Measurements from ENCODE around the gene MAOA.
"Not testable (repeated sequence)": the region's sequence is repeated elsewhere in the genome, so short reads cannot be mapped to it uniquely, and the experiment has no call there.

The MAOA gene

DNA sequence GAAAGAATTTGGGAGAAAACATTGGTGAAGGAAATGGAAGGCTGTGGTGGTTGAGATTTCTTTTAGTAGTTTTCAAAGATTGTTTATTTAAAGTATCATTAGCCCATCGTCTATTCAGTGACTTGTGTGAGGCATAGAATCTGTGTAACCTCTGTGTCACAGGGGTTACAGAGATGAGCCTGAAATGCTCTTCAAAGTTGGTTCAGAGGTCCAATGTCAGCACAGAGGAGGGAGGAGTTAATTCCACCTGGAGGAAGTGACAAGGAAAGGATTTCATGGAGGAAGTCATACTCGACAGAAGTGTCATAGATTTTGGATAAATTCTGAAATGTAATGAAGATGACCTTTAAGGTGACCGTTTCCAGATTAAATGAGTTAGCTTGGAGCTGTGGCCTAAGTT lies 8.2 kb downstream of the MAOA start:
- no peak for FAIRE-seq

DNA sequence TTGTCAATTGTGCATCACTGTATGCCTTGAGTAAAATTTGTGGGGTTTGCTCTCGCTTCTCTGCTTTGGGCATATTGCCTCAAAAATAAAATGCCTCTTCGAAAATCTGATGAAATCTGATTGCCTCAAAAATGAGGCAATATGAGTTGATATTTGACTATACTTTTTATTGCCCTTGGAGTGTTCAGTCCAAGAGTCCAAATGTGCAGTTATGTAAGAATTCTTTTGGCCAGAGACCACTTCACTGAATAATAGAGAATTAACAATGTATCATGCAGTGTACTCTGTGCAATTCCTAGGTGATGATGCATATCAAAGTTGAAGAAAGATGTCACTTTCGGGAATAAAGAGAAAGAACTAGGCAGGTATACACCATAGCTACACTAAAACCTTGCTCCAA lies 8.6 kb downstream of the MAOA start:
- no peak for FAIRE-seq

DNA sequence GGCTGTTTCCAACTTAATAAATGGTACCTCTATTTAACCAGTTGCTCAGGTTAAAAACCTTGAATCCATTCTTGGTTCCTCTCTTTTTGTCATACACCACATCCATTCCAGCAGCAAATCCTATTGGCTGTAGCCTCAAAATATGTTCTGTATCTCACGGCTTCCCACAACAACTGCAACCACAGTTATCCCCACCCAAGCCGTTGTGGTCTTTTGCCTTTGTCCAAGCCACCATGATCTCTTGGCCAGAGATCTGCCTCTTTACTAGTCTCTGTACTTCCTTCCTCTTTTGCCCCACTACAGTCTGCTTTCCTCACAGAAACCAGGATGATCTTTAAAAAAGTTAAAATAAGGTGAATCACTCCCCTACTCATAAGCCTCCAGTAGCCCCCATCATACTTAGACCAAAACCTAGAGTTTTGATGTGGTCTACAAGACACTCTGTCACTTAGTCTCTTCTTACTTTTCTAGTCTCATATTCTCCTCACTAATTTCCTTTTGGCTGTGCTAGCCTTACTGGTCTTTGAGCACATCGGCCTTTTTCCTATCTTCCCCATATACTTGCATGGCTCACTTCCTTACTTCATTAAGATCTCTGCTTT lies 10.3 kb downstream of the MAOA start:
- no peak for FAIRE-seq

DNA sequence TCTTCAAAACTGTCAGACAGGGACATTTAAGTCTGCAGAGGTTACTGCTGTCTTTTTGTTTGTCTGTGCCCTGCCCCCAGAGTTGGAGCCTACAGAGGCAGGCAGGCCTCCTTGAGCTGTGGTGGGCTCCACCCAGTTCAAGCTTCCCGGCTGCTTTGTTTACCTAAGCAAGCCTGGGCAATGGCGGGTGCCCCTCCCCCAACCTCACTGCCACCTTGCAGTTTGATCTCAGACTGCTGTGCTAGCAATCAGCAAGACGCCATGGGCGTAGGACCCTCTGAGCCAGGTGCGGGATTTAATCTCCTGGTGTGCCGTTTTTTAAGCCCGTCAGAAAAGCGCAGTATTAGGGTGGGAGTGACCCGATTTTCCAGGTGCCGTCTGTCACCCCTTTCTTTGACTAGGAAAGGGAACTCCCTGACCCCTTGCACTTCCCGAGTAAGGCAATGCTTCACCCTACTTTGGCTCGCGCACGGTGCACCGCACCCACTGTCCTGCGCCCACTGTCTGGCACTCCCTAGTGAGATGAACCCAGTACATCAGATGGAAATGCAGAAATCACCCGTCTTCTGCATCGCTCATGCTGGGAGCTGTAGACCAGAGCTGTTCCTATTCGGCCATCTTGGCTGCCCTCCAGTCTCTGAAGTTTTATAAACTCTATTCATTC lies 20.0 kb downstream of the MAOA start:
- FAIRE-seq = not testable (repeated sequence)

DNA sequence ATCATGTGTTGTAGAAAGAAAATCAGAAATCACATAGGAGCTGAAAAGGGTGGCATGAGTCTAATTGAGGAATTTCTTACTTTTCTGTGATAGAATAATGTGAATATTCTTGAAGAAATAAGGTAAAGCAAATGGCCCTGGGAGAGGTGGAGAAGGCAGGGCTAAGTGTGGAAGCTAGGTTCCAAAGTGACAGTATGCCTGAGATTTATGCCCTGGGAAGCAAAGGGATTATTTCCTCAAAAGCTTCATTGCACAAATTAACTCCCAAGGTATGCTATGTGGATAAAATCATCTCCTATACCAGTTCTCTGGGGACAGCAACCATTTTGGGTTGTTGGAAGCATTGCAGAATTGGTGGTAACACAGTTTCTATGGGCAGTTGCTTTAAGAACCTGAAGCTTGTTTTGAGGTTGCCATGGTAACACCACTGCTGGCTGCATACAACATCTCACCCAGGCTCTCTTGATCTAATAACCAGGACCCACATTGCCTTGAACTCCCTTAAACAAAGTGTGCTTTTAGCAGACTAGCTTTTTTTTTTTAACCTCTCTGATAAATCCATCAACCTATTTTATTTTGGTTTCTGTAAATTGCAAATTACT lies 21.0 kb downstream of the MAOA start:
- no peak for FAIRE-seq

DNA sequence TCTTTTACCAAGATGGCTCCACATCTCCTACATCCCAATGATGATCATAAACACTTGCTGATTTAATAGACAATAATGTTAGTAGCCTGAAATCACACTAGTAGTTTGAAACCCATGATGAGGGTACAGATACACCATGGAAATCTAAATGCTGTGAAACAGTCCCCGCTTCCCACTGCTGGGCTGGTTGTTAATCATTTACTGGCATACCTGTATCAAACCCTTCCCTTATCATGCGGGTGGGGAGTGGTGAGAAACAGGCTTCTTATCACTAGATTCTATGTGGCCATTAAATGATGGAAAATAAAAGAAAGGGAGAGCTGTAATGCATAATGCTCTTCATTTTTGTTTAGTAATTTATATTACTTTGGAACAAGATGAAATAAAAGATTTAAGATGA lies 21.9 kb downstream of the MAOA start:
- no peak for FAIRE-seq

DNA sequence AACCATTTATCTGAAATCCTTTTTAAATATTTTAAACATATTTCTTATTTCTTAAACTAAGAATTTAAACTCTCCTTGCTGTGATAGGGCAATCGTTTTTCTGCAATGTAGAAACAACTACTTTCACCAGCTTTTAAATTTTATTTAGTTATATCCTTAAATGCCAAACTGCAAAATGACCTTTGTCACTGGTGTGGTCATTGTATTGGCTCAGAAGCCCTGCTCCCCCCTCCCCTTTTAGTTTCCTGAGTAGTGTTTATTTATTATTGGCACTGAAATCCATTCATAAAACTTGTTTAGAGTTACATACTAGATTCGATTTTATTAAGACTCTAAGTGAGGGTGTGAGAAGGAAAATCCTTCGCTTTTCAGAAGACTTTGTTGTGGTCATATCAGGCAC lies 23.0 kb downstream of the MAOA start:
- FAIRE-seq = no peak

DNA sequence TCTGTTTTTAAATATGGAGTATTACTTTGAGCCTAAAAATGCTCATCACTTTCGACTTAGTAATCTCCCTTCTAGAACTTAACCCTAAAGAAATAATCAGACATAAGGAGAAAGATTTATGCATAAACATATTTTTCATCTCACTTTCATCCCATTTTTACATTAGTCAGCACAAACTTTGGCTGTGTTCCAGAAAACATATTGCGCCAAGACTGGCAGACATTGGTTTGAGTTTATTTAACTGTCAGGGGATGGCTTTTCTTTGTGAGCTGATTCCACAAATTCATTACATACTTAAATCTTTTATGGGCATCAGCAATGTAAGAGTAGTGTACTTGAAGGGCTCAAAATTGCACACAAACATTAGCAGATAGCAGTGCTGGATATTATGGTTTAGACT lies 23.7 kb downstream of the MAOA start:
- no peak for FAIRE-seq

DNA sequence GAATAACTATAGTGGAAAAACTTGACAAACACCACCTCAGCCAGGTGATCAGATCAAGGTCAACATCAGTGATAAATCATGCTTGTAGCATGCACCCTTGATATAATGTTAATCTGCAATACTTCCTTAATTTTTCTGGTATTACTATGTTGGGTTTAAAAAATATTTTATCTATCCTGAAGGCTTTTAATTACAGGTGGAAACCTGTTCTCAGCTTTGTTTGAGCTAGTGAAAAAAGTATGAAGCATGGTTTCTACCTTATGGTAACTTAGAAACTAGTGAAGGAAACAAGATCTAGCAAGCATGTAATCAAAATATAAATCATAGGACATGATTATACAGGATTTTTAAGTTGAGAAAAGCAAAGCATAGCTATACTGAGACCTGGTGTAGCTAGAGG lies 26.6 kb downstream of the MAOA start:
- FAIRE-seq = no peak

DNA sequence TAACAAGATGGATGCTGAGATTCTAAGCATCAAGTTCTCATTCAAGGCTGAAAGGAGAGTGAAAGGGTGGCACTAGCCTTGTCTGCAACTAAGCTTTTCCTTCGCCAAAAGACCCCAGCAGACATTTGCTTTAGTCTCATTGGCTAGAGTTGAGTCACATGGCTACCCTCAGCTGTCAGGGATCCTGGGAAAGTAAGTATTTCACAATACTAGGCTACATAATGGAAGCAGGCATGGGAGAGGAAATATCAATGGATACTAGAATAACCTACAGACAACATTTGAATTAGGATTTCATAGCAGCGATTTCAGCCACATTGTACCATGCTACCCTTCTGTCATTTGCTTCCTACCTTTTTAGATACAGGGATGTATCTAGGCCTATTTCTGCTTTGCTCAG lies 29.1 kb downstream of the MAOA start:
- no peak for FAIRE-seq

DNA sequence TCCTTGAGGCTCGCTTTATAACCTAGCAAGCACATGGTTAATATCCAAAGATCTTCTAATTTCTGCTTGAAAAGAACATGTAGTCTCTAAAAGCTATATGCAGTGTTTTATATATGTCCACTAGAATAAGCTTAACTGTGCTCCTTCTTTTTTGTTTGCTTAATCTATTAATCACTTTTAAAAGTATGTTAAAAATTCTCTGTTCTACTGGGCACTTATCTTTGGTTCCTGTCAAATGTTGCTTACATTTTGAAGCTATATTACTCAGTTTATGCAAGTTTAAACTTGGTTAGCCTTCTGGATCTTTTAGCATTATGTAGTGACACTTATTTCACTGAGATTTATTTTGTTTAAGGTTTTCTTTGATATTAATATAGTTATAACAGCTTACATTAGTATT lies 32.5 kb downstream of the MAOA start:
- no peak for FAIRE-seq

DNA sequence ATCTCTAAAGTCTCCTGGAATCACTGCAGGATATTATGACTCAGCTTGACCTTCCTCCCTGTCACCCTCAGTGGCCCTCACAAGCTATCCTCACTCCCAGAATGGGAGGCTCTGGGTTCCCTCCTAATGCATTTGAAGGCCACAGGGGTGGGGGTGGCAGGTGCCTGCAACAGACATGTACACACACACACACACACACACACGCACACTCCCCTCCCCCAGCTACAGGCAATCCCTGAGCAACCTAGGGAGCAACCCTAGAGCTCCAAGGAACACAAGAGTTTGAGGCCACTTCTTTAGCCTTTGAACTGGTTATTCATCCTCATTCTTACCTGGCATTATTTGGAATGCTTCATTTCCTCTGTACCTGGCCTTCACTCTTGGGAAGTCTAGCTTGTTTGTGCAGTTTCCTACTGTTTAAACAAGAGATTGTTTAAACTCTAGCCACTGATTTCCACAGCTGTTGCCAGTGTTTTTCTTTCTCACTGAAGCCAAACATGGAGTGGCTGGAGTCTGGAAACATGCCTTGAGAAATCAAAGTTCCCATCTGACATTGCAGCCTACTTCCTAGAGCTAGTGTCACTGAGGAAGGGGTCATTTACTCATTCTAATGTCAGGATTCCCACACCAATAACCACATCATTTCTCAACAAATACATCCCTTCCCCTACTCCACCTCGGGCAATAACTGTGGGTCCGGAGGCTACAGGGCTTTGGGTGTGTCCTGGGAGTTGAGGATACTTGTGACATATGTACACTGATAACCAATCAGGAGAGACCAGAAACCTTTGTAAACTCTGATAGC lies 37.7 kb downstream of the MAOA start:
- no peak for FAIRE-seq

DNA sequence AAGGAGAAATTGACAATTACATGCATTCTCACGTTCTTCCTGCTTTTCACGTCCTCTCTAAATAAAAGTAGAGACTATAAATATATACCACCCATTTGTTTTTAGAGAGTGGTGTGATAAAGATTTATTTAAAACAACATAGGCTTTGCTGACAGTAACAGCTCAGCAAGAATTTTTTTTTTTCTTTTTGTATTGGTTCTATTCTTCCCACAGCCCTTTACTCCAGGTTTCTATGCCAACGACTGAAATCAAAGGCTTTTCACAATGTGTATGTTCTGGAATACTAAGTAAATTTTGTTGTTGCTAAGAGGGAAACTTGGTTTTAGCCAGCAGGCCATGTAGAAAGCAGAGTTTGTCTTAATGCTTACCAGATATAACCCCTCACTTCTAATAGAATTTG lies 43.4 kb downstream of the MAOA start:
- FAIRE-seq = no peak

DNA sequence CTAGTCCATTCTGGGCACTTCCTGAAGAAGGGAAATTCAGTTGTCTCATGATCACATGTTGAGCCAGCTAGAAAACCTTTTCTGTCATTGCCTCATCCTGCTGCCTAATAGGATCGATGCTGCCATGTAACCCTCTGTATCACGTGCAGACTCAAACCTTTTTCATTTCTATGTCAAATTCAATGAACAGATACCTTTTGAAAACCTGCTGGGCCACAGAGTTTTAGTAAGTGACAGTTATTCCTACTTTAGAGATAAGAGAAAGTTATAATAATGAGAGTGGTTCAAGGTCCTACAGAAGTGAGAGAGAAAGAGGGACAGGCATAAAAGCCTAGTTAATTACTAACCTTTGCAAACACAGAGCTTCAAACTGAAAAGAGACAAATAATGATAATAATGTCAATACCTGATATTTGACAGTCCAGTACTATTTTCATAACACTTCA lies 46.0 kb downstream of the MAOA start:
- no peak for FAIRE-seq

DNA sequence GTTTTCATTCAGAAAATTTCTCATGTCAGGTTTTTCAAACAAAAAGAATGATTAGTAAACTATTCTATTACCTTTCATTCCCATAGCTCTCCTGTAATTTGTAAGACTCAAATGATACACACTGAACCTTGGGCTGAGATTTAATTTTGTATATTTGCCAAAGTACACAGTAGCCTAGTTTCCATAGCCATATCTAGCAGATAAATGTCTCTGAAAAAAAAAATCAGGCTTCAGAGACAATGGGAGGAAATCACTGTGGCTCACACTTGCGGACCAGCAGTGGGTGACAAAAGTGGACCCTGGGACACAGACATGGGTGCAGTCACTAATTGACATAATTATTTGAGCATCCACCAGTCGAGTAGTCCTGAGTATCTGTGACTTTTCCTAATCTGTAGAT lies 46.6 kb downstream of the MAOA start:
- FAIRE-seq = no peak

DNA sequence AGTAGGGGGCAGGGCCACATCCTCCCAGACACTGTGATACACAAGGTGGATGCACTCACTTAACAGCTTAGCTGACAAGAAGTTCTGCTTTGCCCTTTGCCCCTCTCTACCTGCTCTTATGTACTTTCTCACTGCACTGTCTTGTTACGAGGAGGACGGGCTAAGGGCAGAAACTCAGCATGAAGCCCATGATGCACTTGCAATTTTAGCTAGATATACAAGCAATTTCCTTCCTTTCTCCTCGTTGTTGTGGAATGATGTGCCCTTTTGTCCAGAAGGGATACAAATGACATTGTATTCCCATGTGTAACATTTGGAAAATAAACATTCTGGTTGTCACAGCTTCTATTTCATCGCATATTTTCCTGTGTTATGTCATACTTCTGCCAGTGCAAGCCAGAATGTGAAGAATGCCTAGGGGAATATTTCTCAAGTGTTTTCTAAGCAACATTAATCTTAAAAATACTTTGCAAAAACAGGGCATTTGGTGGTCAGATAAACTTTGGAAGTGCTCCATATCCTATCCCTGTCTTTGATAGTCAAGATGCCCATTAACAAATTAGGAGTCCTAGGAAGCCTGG lies 47.2 kb downstream of the MAOA start:
- FAIRE-seq = no peak

DNA sequence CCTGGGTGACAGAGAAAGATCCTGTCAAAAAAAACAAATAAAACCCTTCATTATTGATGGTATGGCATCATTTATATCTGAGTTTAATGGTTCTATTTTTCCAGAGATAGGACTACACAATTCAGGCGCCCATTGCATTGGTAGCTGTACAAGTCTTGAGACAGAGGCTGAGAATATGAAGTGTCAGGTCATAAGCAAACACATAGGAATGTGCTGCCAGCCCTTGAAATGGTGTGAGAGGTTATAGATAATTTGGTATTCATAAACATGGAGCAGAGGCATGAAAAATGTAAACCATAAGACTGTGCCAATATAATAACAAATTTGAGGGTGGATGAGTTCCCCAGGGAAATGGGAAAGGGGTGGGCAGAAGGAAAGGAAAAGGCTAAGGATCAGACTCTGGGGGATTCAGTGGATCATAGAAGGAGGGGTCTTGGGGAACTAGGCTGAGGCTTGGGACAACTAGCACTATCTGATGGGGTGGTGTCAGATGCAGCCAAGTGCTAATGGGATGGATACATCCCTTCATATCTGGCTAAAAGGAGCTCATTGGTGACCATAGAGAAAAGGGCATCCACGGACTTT lies 50.8 kb downstream of the MAOA start:
- FAIRE-seq = no peak

DNA sequence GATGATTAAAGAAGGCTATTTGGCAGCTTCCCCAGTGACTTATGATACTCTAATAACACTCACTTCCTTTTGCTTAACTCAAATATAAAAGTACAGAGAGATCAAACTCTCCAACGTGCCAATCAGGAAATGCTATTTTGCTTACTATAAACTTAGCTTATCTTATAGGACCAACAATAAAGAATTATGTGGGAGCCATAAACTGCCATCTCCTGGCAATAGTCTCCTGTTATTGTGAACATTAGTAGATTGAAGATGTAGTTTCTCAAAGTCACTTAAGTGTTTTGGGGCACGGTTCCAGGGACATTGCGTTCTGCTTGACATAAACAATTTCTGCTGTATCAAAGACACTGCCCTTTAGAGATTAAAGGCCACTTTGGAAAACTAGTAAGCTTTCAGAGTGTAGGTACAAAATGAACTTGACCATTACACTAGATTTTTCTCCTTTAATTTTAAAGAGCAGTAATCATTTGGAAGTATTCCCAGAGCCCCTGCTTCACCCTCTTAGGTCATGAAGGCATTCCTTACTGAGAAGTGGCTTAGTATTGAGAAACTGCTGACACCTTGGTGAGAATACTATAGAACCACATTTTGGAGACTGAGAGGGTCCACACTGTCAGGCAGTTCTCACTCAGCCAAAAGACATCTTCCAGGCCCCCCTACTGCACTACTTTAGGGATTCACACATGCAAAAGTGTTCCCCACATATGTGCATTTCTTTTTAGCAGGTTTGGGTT lies 51.9 kb downstream of the MAOA start:
- no peak for FAIRE-seq

DNA sequence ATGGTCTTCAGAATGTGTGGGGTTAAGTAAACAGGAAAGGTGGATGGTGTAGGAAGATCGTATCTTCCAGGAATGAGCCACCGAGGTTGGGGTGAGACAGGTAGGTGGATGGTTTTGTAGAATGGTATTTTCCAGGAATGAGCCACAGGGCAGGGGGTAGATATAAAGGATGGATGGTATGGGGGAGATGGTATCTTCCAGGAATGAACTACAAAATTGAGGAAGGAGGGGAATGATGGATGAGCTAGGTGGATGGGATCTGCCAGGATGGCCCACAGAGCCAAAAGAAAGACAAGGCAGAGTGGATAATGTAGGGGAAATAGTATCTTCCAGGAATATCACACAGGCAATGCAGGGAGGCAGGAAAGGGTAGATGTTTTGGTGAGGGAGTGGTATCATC lies 60.0 kb downstream of the MAOA start:
- no peak for FAIRE-seq

DNA sequence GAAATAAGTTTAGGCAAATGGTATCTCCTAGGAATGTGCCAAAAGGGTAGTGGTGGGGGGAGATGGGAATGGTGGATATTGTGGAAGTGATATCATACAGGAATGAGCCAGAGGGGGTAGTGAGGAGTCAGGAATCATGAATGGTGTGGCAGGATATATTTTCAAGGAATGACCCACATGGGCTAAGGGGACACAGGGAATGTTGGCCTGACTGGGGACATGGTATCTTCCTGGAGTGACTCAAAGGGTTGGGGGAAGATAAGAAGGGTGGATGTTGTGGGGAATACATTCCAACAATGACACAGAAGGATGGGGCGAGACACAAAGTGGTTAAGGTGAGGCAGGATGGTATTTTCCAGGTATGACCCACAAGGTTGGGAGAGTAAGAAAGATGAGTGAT lies 60.6 kb downstream of the MAOA start:
- no peak for FAIRE-seq

DNA sequence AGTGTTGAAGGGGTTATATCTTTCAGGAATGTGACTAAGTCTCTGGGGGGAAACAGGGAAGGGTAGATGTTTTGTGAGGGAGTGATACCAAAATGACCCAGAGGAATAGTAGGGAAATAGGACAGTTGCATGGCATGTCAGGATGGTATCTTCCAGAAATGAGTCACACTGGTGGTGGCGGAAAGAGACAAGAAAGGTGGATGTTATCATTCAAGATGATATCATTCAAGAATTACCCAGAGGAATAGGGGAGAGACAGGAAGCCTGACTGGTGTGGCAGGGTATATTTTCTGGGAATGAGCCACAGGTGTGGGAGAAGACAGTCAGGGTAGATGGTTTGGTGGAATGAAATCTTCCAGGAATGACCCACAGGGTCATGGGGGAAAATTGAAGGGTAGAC lies 61.1 kb downstream of the MAOA start:
- no peak for FAIRE-seq

DNA sequence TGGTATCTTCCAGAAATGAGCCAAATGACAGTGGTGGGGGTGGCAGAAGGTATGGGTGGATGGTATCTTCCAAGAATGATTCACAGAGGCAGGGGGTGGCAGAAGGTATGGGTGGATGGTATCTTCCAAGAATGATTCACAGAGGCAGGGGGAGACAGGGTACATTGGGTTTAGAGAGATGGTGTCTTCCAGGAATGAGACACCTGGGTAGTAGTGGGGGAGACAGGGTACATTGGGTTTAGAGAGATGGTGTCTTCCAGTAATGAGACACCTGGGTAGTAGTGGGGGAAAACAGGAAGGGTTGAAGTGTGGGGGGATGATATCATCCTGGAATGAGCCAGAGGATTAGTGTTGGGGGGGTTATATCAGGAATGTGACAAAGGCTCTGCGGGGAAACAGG lies 62.0 kb downstream of the MAOA start:
- FAIRE-seq = no peak

Data from A204.1 (cell line).